ENCODE measurements around the gene BTNL2.

BTNL2 gene

DNA sequence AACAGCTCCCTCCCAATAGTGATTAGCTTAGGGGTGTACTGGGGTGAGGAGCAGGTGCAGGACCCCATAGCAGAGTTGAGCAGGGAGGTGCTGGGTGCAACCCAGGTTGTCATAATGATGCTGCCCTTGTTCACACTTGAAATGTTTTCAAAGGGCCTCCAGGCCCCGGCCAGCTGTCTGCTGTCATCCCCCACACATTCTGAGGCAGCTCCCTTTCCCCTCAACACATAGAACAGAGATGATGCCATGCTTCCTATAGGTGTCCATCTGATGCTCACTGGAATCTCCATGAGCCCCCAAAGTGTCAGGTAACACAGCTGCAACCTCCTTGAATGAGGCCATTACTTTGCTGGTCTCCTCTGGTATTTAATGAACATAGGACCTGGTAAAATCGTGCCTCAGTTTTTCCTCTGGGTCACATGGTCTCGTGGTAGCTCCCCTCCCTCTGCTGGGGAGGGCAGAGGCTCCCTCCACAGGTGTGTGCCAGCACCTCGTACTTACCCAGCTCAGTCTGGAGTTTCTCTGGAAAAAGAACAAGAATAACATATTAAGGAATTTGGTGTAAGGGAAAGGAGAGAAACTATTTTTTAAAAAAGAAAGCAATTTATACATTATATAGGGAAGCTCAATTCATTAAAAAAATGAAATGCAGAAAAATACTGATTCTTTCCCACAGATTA lies 5.6 kb downstream of the BTNL2 start:
- no peak overlapping the region for H3K27ac ChIP-seq
- no peak for TF ChIP-seq ZFX (IDR thresholded peaks at IDR 0.05)
- TF ChIP-seq, protein P1, sequence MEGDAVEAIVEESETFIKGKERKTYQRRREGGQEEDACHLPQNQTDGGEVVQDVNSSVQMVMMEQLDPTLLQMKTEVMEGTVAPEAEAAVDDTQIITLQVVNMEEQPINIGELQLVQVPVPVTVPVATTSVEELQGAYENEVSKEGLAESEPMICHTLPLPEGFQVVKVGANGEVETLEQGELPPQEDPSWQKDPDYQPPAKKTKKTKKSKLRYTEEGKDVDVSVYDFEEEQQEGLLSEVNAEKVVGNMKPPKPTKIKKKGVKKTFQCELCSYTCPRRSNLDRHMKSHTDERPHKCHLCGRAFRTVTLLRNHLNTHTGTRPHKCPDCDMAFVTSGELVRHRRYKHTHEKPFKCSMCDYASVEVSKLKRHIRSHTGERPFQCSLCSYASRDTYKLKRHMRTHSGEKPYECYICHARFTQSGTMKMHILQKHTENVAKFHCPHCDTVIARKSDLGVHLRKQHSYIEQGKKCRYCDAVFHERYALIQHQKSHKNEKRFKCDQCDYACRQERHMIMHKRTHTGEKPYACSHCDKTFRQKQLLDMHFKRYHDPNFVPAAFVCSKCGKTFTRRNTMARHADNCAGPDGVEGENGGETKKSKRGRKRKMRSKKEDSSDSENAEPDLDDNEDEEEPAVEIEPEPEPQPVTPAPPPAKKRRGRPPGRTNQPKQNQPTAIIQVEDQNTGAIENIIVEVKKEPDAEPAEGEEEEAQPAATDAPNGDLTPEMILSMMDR (conservative IDR thresholded peaks at IDR 0.05), result no peak

- TF ChIP-seq, protein P1 (conservative IDR thresholded peaks at IDR 0.05), result no peak
- TF ChIP-seq ZFX (IDR thresholded peaks at IDR 0.05), result no peak
- H3K27ac ChIP-seq, result no peak overlapping the region
Observed at GRCh38 chr6:32397252-32397920, 9.6 kb downstream of the BTNL2 start.

GRCh38 chr6:32396028-32396427 lies 11.0 kb downstream of the BTNL2 start:
- no peak overlapping the region for H3K27ac ChIP-seq
- TF ChIP-seq ZFX (IDR thresholded peaks at IDR 0.05), result no peak
- TF ChIP-seq, protein P1 (conservative IDR thresholded peaks at IDR 0.05), result no peak

GRCh38 chr6:32393665-32394420 lies 13.1 kb downstream of the BTNL2 start:
- TF ChIP-seq, protein P1 (conservative IDR thresholded peaks at IDR 0.05), result no peak
- no peak for TF ChIP-seq ZFX (IDR thresholded peaks at IDR 0.05)
- H3K27ac ChIP-seq, result no peak overlapping the region; the same call in 1 of the 2 replicates

GRCh38 chr6:32391505-32391904 lies 15.5 kb downstream of the BTNL2 start:
- H3K27ac ChIP-seq, result no peak overlapping the region
- TF ChIP-seq, protein P1 (conservative IDR thresholded peaks at IDR 0.05), result no peak
- no peak for TF ChIP-seq ZFX (IDR thresholded peaks at IDR 0.05)

DNA sequence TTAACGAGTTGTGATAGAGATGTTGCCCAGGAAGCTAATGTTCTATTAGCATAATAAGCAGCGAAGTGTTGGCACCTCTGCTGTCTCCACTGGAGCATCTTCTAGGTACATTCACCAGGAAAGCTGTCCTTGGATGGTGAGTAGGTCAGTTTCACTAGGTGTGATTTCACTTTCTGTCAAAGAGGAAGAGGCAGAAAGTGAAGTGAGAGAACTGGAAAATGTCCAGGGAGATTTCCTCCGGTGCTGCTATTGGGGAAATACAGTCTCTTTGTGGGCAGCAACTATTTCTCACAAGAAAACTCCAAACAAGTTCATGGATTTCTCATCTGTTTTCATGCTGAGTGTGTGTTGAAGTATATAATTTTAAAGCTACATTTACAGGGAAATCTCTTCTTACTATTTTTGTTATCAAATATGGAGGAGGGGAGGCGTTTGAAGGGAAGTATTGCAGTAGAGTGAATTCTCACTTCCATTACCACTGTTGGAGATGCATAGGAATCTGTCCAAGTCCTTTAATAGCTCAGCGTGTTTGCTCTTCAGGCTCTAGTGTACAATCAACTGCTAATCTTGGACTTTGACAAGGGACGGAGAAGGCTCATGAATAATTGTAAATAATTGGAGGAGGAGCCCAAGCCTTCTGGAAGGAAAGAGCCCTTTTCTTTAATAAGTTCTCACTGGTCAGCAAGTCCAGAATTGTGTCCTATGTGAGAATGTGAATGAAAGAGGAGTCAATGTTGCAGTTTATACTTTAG lies 19.2 kb downstream of the BTNL2 start:
- H3K27ac ChIP-seq, result no peak overlapping the region
- TF ChIP-seq, protein P1 (conservative IDR thresholded peaks at IDR 0.05), result no peak
- TF ChIP-seq ZFX (IDR thresholded peaks at IDR 0.05), result no peak

All from C4-2B (cell line).